Trophoblast cell (in vitro differentiated cells and primary cell): Measurements from ENCODE around the gene PPP1R9B. TPM values are rescaled to one million over a fixed set of nuclear protein-coding genes. Genes with fewer than 3 reads are reported as not detected.

Source experiments
- DNase-seq, 2 donors: peaks; one replicate each; pipeline ENCODE4 v3.0.0-alpha.2; 2016
- H2AFZ ChIP-seq: 2 replicates; pipeline ENCODE4 v1.6.1; 2013; ENCODE audit warnings: low read length, moderate library complexity, mild to moderate bottlenecking; ENCODE audit not compliant: insufficient read depth, poor library complexity
- H2AK5ac ChIP-seq: 2 replicates; pipeline ENCODE4 v1.6.1; 2013; ENCODE audit warnings: mild to moderate bottlenecking, low read length
- H2BK120ac ChIP-seq: 2 replicates; pipeline ENCODE4 v1.6.1; 2013; ENCODE audit warnings: low read length, mild to moderate bottlenecking, moderate library complexity; ENCODE audit not compliant: insufficient read depth, poor library complexity
- H2BK12ac ChIP-seq: 2 replicates; pipeline ENCODE4 v1.6.1; 2013; ENCODE audit warnings: mild to moderate bottlenecking, low read length, moderate library complexity
- H2BK5ac ChIP-seq: 2 replicates; pipeline ENCODE4 v1.6.1; 2013; ENCODE audit warnings: low read length, low read depth, moderate library complexity, mild to moderate bottlenecking; ENCODE audit not compliant: poor library complexity
- H3K14ac ChIP-seq: 2 replicates; pipeline ENCODE4 v1.6.1; 2013; ENCODE audit warnings: mild to moderate bottlenecking, low read length
- H3K18ac ChIP-seq: 2 replicates; pipeline ENCODE4 v1.6.1; 2013; ENCODE audit warnings: mild to moderate bottlenecking, low read length
- H3K23ac ChIP-seq: 2 replicates; pipeline ENCODE4 v1.6.1; 2013; ENCODE audit warnings: low read length
- H3K27ac ChIP-seq: 2 replicates; pipeline ENCODE4 v1.5.1; 2013; ENCODE audit warnings: low read depth, mild to moderate bottlenecking, inconsistent platforms, low read length, moderate library complexity
- H3K27me3 ChIP-seq: 2 replicates; pipeline ENCODE4 v1.6.1; 2013; ENCODE audit warnings: inconsistent platforms, mild to moderate bottlenecking, low read length, moderate library complexity; ENCODE audit not compliant: insufficient read depth
- H3K36me3 ChIP-seq, 2 experiments: 1 replicate in 1 of 2; 2 replicates in 1 of 2; pipeline ENCODE4 v1.6.1; 2013; ENCODE audit warnings: low read length in 2 of 2, mild to moderate bottlenecking in 2 of 2, moderate library complexity in 1 of 2; ENCODE audit not compliant: insufficient read depth in 2 of 2, control insufficient read depth in 1 of 2
- H3K4ac ChIP-seq: 2 replicates; pipeline ENCODE4 v1.6.1; 2013; ENCODE audit warnings: low read depth, mild to moderate bottlenecking, low read length, moderate library complexity
- H3K4me1 ChIP-seq, 2 experiments: 1 replicate in 1 of 2; 2 replicates in 1 of 2; pipeline ENCODE4 v1.6.1; 2013; ENCODE audit warnings: low read length in 2 of 2, mild to moderate bottlenecking in 2 of 2, moderate library complexity in 1 of 2; ENCODE audit not compliant: insufficient read depth in 2 of 2, control insufficient read depth in 1 of 2
- H3K4me2 ChIP-seq: 2 replicates; pipeline ENCODE4 v1.6.1; 2013; ENCODE audit warnings: inconsistent platforms, mild to moderate bottlenecking, low read length, moderate library complexity
- H3K4me3 ChIP-seq: 2 replicates; pipeline ENCODE4 v1.5.1; 2013; ENCODE audit warnings: mild to moderate bottlenecking, low read depth, low read length, inconsistent platforms
- H3K79me1 ChIP-seq: one replicate; pipeline ENCODE4 v1.6.1; 2013; ENCODE audit warnings: low read length
- H3K79me2 ChIP-seq: 2 replicates; pipeline ENCODE4 v1.6.1; 2013; ENCODE audit warnings: low read length, mild to moderate bottlenecking; ENCODE audit not compliant: control insufficient read depth, insufficient read depth, poor library complexity
- H3K9ac ChIP-seq: 2 replicates; pipeline ENCODE4 v1.6.1; 2013; ENCODE audit warnings: mild to moderate bottlenecking, low read length
- H3K9me3 ChIP-seq: 2 replicates; pipeline ENCODE4 v1.6.1; 2013; ENCODE audit warnings: low read depth, mild to moderate bottlenecking, control low read depth, inconsistent platforms, low read length; ENCODE audit not compliant: insufficient read depth
- H4K12ac ChIP-seq: 2 replicates; pipeline ENCODE4 v1.6.1; 2013; ENCODE audit warnings: low read depth, mild to moderate bottlenecking, low read length, moderate library complexity
- H4K8ac ChIP-seq: 2 replicates; pipeline ENCODE4 v1.6.1; 2013; ENCODE audit warnings: low read depth, mild to moderate bottlenecking, low read length, moderate library complexity
- H4K91ac ChIP-seq: one replicate; pipeline ENCODE4 v1.6.1; 2013; ENCODE audit warnings: low read depth, mild to moderate bottlenecking, low read length, moderate library complexity
- WGBS: extraction: QIAGEN DNeasy Blood & Tissue Kit; methylation state at CpG from one replicate; pipeline ENCODE4 v1.1.7; 2013; ENCODE audit warnings: missing lambda C conversion rate; ENCODE audit not compliant: insufficient read length, insufficient coverage; ENCODE audit errors: extremely low coverage; 5-methylcytosine and 5-hydroxymethylcytosine counted together
- polyA plus RNA-seq: library from polyadenylated mRNA; stranded (reverse); fragments of 200-250 nt; gene quantifications from 2 replicates; pipeline ENCODE4 v1.2.3, GENCODE V29; 2013

The PPP1R9B gene
- polyA plus RNA-seq: 23.2 and 23.4 TPM in 2 replicates

- H4K12ac ChIP-seq: peak within 1 kb of the TSS; percentile 82
- H3K4me2 ChIP-seq: peak within 1 kb of the TSS; percentile 95
- peak within 1 kb of the TSS; percentile 74 for H2AFZ ChIP-seq
- peak within 1 kb of the TSS; percentile 59 for H3K27ac ChIP-seq
- peak within 1 kb of the TSS; percentile 87 for H3K14ac ChIP-seq
- H3K79me2 ChIP-seq: peaks cover 19% of the 10 kb centered on the region
- H3K4me3 ChIP-seq: peak within 1 kb of the TSS; percentile 85
- H2BK12ac ChIP-seq: peak within 1 kb of the TSS; percentile 29
- peaks cover 15 to 27% of the 10 kb centered on the region in 2 experiments for H3K4me1 ChIP-seq
- H2BK5ac ChIP-seq: peak within 1 kb of the TSS; percentile 71
- H3K36me3 ChIP-seq: peaks cover 10 to 13% of the 10 kb centered on the region in 2 experiments
- peak within 1 kb of the TSS; percentile 81 for H3K9ac ChIP-seq
- H2BK120ac ChIP-seq: peak within 1 kb of the TSS; percentile 59
- H3K9me3 ChIP-seq: no peaks in the 10 kb centered on the region
- H4K91ac ChIP-seq: peak within 1 kb of the TSS; percentile 80
- peak within 1 kb of the TSS; percentile 84 for H3K4ac ChIP-seq
- WGBS: no CpG with 5 or more reads among the region's 69 CpGs
- H3K23ac ChIP-seq: no peak within 1 kb of the TSS
- no peak for DNase-seq
- H2AK5ac ChIP-seq: peak within 1 kb of the TSS; percentile 75
- H3K27me3 ChIP-seq: no peaks in the 10 kb centered on the region
- peak within 1 kb of the TSS; percentile 74 for H3K18ac ChIP-seq
- peak within 1 kb of the TSS; percentile 88 for H4K8ac ChIP-seq
- peaks cover 23% of the 10 kb centered on the region for H3K79me1 ChIP-seq
Observed at GRCh38 chr17:50150354-50151040, at the start of gene PPP1R9B. Gene PPP1R9B, minus strand, starts transcription at chr17:50150677. Its CDS starts 164 bp downstream, at chr17:50150513.

DNA sequence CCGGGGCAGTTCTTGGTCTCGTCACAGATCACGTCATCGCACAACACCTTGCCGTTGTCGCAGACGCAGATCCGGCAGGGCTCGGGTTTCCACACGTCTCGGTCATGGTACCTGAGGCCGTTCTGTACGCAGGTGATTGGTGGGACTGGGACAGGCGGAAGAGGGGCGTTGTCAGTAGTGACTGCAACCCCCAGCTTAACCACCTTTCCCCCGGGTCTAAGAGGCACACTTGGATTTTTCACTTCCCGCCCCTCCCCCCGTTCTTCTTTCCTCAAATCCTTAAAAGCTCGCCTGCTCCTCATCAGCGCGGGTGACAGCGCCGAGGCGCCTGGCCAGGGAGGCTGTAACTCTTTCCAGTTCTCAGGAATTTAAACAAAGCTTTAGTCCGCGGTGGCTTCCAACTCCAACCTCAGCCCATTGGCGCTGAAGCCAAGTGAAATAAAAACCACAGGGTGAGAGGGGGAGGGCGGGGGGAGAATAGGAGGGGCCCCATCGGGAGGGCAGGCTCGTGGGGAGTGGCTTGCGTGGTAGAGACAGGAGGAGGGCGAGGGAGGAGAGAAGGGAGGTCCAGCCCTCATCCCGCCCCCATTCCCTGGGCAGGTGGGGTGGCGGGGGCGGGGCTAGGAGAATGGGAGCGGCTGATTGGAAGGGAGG, 49.5 kb upstream of the PPP1R9B start:
- Histone ChIP-seq H3K4me1 (peaks cover 22 to 28% of the 10 kb centered on the region in 2 experiments), H3K79me1 (peaks cover 38% of the 10 kb centered on the region), H4K91ac (peak overlapping the region; percentile 70), H3K4me2 (peak overlapping the region; percentile 75), H3K4ac (no peak overlapping the region), H3K18ac (peak overlapping the region; percentile 35), H3K27me3 (no peaks in the 10 kb centered on the region), H2AFZ (peak overlapping the region; percentile 11), H3K9ac (peak overlapping the region; percentile 38), H2BK5ac (peak overlapping the region; percentile 95), H4K12ac (no peak overlapping the region), H3K4me3 (peak overlapping the region; percentile 95), H3K36me3 (peaks cover 38 to 45% of the 10 kb centered on the region in 2 experiments), H3K14ac (peak overlapping the region; percentile 69), H2AK5ac (no peak overlapping the region), H3K79me2 (peaks cover 12% of the 10 kb centered on the region), H3K9me3 (no peaks in the 10 kb centered on the region), H4K8ac (peak overlapping the region; percentile 36), H2BK120ac (peak overlapping the region; percentile 70), H3K27ac (peak overlapping the region; percentile 97), H3K23ac (no peak overlapping the region), H2BK12ac (no peak overlapping the region)
- no CpG with 5 or more reads among the region's 36 CpGs for WGBS
- DNase-seq: peak; percentile 64 to 73

DNA sequence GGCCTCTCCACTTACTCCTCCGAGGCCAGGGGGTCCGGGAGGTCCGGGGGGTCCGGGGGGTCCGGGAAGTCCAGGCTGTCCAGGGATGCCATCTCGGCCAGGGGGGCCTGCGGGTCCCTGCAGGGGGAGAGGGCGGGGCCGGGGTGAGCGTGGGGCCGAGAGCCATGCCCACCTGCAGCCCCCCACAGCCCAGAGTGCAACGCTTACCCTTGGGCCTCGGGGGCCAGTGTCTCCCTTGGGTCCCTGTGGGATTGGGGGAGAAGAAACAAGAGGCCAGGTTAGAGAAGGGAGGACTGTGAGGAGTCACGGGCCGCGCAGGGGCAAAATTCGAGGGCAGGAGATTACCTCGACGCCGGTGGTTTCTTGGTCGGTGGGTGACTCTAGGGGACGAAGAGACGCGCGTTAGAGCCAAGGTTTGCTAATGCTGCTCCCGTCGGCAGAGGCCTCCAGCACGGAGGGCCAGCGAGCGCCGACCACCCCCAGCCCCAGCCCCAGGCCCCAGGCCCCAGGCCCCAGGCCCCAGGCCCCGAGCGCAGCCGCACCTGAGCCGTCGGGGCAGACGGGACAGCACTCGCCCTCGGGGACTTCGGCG, 48.8 kb upstream of the PPP1R9B start:
- Histone ChIP-seq H4K12ac (no peak overlapping the region), H3K79me1 (peaks cover 32% of the 10 kb centered on the region), H3K27me3 (no peaks in the 10 kb centered on the region), H3K23ac (no peak overlapping the region), H2BK120ac (peak overlapping the region; percentile 79), H3K4me2 (peak overlapping the region; percentile 75), H3K14ac (peak overlapping the region; percentile 83), H2BK12ac (peak overlapping the region; percentile 76), H3K18ac (peak overlapping the region; percentile 91), H4K8ac (peak overlapping the region; percentile 42), H4K91ac (peak overlapping the region; percentile 85), H3K9ac (peak overlapping the region; percentile 48), H3K36me3 (peaks cover 44 to 51% of the 10 kb centered on the region in 2 experiments), H2BK5ac (peak overlapping the region; percentile 78), H3K4ac (peak overlapping the region; percentile 47), H3K9me3 (no peaks in the 10 kb centered on the region), H2AK5ac (peak overlapping the region; percentile 60), H3K27ac (peak overlapping the region; percentile 97), H2AFZ (peak overlapping the region; percentile 37), H3K4me3 (peak overlapping the region; percentile 55), H3K79me2 (peaks cover 12% of the 10 kb centered on the region), H3K4me1 (peaks cover 16 to 23% of the 10 kb centered on the region in 2 experiments)
- DNase-seq: no peak
- WGBS: no CpG with 5 or more reads among the region's 41 CpGs

- Histone ChIP-seq H3K9ac (no peak overlapping the region), H3K79me2 (peaks cover 11% of the 10 kb centered on the region), H3K14ac (no peak overlapping the region), H4K12ac (no peak overlapping the region), H3K36me3 (peaks cover 55 to 62% of the 10 kb centered on the region in 2 experiments), H3K27me3 (no peaks in the 10 kb centered on the region), H3K79me1 (peaks cover 24% of the 10 kb centered on the region), H2BK5ac (no peak overlapping the region), H2AFZ (no peak overlapping the region), H3K27ac (no peak overlapping the region), H4K91ac (no peak overlapping the region), H2AK5ac (no peak overlapping the region), H3K4me2 (no peak overlapping the region), H2BK120ac (no peak overlapping the region), H3K4me1 (peaks cover 5 to 14% of the 10 kb centered on the region in 2 experiments), H3K4me3 (no peak overlapping the region), H3K23ac (no peak overlapping the region), H3K18ac (peak overlapping the region; percentile 10), H3K9me3 (no peaks in the 10 kb centered on the region), H2BK12ac (no peak overlapping the region), H4K8ac (no peak overlapping the region), H3K4ac (no peak overlapping the region)
- peak; percentile 35 to 61 for DNase-seq
- WGBS: no CpG with 5 or more reads among the region's 7 CpGs
Observed at GRCh38 chr17:50198026-50198669, 47.7 kb upstream of the PPP1R9B start.
